ENCODE measurements around the gene RPS15.

DNA sequence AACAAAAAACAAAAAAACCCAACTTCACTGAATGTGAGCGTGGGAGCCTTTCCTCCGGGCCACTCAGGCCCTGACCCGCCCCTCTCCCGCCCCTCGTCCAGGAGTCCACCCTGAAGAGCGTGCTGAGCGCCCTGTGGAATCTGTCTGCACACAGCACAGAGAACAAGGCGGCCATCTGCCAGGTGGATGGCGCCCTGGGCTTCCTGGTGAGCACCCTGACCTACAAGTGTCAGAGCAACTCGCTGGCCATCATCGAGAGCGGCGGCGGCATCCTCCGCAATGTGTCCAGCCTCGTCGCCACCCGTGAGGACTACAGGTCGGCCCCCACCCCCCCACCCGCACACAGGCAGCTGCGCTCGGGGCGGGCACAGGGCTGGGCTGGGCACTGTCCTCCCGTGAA, 23.7 kb downstream of the RPS15 start:
- TF ChIP-seq, protein P1, sequence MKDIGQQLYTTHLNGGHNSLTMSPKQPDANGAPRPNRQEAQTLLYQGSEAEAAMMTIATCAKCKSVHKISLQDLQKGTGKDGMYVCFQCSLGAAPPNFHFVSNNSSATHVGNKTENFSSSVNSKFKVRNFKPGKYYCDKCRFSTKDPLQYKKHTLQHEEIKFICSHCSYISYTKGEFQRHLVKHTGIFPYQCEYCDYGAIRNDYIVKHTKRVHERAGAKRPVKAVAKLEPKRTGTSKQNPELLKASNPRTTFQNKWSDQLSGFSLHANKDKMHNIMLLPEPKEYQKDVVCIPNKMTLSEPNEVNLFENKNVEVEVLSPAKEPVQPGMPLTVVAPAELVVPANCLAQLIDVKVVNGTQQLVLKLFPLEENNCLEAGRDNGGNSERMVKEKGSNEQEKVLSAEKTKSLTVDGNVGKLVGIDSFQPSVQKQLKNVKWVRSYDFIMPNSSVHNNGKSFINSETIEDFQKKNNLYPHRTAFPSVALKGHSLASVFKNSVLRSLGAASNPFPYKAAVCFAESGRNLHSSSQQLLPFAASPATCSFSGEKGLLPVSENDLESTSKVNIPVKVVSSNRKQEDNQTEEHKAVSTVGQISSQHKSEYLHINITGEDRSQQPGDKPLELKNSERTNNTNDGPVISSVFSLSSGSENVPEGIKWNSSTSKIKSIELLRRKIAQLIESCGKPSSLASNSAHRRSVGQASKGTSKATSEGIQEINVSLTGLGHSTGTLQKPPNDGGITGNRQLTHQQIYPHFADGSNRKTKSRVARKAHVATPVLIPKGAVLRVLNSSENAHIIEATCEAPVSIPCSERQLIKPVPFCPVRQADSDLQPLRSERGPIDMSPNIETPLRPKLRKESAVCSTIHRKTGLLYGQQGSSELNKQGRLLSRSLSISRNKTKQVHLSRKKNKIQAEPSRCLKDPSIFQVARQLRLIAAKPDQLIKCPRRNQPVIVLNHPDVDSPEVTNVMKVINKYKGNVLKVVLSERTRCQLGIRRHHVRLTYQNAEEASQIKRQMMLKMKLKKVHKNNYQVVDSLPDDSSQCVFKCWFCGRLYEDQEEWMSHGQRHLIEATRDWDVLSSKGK (CRISPR knock-in tag; IDR thresholded peaks at IDR 0.05): no peak
- TF ChIP-seq TAF15 (IDR thresholded peaks at IDR 0.05; ENCODE audit: low read depth, low read length) (no peak), FOSL1 (tag; conservative IDR thresholded peaks at IDR 0.05) (no peak), PTTG1 (tag; IDR thresholded peaks at IDR 0.05; ENCODE audit: low read depth) (no peak), ZBTB8A (IDR thresholded peaks at IDR 0.05; ENCODE audit: partially characterized antibody) (no peak)
- TF ChIP-seq, protein P2, sequence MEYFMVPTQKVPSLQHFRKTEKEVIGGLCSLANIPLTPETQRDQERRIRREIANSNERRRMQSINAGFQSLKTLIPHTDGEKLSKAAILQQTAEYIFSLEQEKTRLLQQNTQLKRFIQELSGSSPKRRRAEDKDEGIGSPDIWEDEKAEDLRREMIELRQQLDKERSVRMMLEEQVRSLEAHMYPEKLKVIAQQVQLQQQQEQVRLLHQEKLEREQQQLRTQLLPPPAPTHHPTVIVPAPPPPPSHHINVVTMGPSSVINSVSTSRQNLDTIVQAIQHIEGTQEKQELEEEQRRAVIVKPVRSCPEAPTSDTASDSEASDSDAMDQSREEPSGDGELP (CRISPR knock-in tag; IDR thresholded peaks at IDR 0.05; ENCODE audit: borderline replicate concordance): no peak
- TF ChIP-seq, protein P3, sequence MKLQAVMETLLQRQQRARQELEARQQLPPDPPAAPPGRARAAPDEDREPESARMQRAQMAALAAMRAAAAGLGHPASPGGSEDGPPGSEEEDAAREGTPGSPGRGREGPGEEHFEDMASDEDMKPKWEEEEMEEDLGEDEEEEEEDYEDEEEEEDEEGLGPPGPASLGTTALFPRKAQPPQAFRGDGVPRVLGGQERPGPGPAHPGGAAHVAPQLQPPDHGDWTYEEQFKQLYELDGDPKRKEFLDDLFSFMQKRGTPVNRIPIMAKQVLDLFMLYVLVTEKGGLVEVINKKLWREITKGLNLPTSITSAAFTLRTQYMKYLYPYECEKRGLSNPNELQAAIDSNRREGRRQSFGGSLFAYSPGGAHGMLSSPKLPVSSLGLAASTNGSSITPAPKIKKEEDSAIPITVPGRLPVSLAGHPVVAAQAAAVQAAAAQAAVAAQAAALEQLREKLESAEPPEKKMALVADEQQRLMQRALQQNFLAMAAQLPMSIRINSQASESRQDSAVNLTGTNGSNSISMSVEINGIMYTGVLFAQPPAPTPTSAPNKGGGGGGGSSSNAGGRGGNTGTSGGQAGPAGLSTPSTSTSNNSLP (IDR thresholded peaks at IDR 0.05; ENCODE audit: borderline replicate concordance, low read depth, low read length): no peak

All from K562 (cell line).